ENCODE data around the gene EME1. TPM values are rescaled to one million over a fixed set of nuclear protein-coding genes. Genes with fewer than 3 reads are reported as not detected.

Gene EME1
- total RNA-seq, 1 donor from 2014 or later = 1.8 TPM

DNA sequence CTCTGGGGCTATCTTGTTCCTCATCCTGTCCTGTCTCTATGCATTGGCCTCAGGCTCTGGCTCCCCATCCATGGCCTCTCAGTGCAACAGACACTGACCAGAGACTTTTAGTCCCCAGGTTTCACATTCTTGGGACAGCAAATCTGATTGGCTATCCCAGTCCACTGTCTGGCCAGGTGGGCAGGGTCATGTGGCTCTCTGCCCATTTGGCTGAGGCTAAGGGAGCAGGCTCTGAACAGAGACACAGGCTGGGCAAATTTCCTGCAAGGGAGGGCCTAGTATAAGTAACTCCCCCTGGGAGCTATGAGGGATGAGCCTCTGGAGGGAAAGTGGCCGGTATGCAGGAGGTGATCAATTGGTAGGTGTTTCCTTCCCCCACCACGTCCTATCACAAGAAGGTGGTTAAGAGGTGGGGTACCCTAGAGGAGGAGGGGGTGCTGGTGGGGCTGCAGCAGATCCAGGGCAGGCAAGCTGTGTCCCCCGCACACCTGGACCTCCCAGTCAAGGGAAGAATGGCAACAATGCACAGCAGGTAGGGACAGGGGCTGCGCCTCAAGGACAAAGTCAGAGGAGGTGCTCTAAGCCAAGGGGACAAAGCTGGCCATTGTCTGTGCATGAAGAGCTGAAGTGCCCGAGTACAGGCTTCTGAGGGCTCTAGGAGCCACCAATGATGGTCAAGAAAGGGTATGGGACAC lies 13.9 kb upstream of the EME1 start:
- intact Hi-C loops (cut with DNase I) = no loop called here
- H3K27ac ChIP-seq = no peak overlapping the region

DNA sequence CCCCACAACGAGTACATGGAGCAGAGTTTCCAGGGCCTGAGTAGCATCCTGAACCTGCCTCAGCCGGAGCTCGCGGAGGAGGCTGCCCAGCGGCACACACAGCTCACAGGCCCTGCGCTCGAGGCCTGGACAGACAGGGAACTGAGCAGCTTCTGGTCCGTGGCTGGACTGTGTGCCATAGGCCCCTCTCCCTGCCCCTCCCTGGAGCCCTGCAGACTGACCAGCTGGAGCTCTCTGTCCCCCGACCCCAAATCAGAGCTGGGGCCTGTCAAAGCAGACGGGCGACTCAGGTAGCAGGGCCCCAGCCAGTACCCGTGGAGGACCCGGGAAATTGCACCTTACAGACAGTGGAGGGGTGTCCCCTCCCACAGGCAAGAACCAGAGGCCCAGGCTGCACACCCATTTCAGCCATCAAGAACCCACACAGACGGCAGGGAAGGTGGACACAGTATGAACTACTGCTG lies 13.0 kb upstream of the EME1 start:
- Histone ChIP-seq H3K9me3 (no peaks in the 10 kb centered on the region), H3K4me1 (peaks cover 7% of the 10 kb centered on the region), H3K27ac (no peak overlapping the region), H3K4me3 (no peak overlapping the region), H3K36me3 (peaks cover 68% of the 10 kb centered on the region), H3K27me3 (ENCODE audit: low read depth) (no peaks in the 10 kb centered on the region)
- ATAC-seq (no peak), DNase-seq (no peak)
- TF ChIP-seq, protein P1, sequence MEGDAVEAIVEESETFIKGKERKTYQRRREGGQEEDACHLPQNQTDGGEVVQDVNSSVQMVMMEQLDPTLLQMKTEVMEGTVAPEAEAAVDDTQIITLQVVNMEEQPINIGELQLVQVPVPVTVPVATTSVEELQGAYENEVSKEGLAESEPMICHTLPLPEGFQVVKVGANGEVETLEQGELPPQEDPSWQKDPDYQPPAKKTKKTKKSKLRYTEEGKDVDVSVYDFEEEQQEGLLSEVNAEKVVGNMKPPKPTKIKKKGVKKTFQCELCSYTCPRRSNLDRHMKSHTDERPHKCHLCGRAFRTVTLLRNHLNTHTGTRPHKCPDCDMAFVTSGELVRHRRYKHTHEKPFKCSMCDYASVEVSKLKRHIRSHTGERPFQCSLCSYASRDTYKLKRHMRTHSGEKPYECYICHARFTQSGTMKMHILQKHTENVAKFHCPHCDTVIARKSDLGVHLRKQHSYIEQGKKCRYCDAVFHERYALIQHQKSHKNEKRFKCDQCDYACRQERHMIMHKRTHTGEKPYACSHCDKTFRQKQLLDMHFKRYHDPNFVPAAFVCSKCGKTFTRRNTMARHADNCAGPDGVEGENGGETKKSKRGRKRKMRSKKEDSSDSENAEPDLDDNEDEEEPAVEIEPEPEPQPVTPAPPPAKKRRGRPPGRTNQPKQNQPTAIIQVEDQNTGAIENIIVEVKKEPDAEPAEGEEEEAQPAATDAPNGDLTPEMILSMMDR (IDR thresholded peaks at IDR 0.05) = no peak
- intact Hi-C loops (cut with DNase I) = no loop called here

More for the DNA sequence above, 13.9 kb upstream of the EME1 start:
- H3K4me1 ChIP-seq = peaks cover 7% of the 10 kb centered on the region
- H3K27me3 ChIP-seq (ENCODE audit: low read depth) = no peaks in the 10 kb centered on the region
- ATAC-seq = no peak
- H3K9me3 ChIP-seq = no peaks in the 10 kb centered on the region
- no peak overlapping the region for H3K4me3 ChIP-seq
- no peak for DNase-seq
- peaks cover 74% of the 10 kb centered on the region for H3K36me3 ChIP-seq
- TF ChIP-seq, protein P1 (IDR thresholded peaks at IDR 0.05) = no peak

DNA sequence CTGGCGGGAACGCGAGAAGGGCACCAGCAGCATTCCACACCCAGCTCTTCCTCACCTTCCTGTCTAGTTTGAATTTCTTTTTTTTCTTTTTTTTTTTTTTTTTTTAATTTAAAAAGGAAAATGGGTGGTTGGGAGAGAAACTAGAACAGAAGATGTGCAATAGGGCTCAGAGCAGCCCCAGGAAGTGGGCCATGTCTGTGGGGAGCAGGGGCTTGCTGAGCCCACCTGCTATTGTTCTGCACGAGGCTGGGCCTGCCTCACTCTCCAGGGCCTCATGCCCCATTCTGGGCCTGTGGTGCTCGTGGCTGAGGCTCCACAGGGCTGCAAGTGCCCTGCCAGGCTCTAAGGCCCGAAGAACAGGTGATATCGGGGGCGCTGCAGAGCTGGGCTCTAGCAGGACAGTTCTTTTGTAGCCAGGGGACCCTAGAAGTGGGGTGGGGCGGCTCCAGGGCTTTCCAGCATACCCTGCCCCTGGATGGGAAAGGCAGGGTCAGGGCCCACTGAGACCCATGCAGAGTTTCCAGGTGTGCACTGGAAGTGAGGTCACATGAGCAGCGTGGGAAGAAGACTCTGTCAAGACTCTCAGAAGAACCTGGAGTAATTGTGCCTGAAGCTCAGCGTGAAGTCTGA lies 12.4 kb upstream of the EME1 start:
- Histone ChIP-seq H3K36me3 (peaks cover 68% of the 10 kb centered on the region), H3K27ac (no peak overlapping the region), H3K4me1 (peaks cover 7% of the 10 kb centered on the region), H3K4me3 (no peak overlapping the region), H3K27me3 (ENCODE audit: low read depth) (no peaks in the 10 kb centered on the region), H3K9me3 (no peaks in the 10 kb centered on the region)
- TF ChIP-seq, protein P1 (IDR thresholded peaks at IDR 0.05) = no peak
- intact Hi-C loops (cut with DNase I) = no loop called here
- DNase-seq = no peak
- no peak for ATAC-seq

DNA sequence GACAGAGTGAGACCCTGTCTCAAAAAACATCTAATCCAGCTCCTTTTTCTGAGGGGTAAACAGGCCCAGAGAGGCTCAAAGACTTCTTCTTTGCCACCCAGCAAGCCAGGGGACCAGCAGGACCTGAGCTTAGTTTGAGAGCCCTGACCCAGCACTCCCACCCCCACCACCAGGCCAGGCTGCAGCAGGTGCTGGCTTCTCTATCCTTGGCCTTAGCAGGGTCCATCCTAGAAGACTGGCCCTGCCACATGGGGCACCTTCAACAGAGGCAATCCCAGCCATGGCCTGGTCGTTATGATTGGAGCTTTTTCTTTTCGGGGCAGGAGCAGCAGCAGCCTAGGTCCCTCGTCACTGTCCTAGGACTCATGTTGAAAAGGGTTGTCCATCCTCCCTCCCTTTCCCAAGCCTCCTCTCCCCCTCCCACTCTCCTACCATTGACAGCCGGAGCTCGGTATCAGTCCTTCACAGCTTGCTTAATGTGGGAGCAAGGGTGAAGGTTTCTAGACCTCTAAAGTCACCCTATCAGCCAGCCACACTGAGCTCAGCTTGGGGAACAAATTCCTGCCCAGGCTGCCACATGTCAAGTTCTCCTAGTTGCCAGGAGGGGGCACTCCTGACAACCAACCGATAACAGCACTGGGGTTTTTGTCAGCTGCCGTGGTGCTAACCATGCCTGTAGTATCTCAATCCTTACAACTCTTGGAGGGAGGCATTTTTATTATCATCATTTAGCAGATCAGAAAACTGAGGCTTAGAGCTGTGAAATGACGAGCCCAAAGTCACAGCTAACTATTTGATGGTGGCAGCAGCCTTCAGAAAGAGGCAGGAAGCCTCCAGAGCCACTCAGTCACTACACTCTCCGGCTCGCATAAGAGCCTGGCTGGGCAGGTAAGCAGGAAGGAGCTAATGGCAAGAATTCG lies 11.2 kb upstream of the EME1 start:
- TF ChIP-seq, protein P1 (IDR thresholded peaks at IDR 0.05) = peak; percentile 78
- Histone ChIP-seq H3K27me3 (ENCODE audit: low read depth) (no peaks in the 10 kb centered on the region), H3K27ac (no peak overlapping the region), H3K36me3 (peaks cover 68% of the 10 kb centered on the region), H3K4me3 (no peak overlapping the region), H3K9me3 (no peaks in the 10 kb centered on the region), H3K4me1 (peaks cover 7% of the 10 kb centered on the region)
- DNase-seq = peak; percentile 61
- peak; percentile 76 to 86 for ATAC-seq
- intact Hi-C loops (cut with DNase I) = no loop called here

DNA sequence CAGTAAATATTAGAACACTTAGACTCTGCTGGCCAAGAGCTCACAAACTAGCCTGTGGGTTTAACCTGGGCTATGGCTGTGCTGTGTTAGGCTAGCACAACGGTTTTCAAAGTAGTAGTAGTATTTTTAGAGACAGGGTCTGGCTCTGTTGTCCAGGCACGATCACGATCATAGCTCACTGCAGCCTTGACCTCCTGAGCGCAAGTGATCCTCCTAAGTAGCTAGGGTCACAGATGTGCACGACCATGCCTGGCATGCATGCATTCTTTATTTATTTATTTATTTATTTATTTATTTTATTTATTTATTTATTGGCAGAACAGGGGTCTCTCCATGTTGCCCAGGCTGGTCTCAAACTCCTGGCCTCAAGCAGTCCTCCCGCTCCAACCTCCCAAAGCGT lies 10.4 kb upstream of the EME1 start:
- peaks cover 68% of the 10 kb centered on the region for H3K36me3 ChIP-seq
- ATAC-seq = no peak
- H3K4me1 ChIP-seq = peaks cover 7% of the 10 kb centered on the region
- no peaks in the 10 kb centered on the region for H3K9me3 ChIP-seq
- TF ChIP-seq, protein P1 (IDR thresholded peaks at IDR 0.05) = no peak
- DNase-seq = no peak
- no peaks in the 10 kb centered on the region for H3K27me3 ChIP-seq (ENCODE audit: low read depth)
- H3K27ac ChIP-seq = no peak overlapping the region
- intact Hi-C loops (cut with DNase I) = no loop called here
- H3K4me3 ChIP-seq = no peak overlapping the region
